Gastrocnemius medialis (tissue), 4 donors: Measurements from ENCODE around the gene AASS.

Experiments
- CTCF ChIP-seq, 5 experiments: fragments of 450-650 bp in 3 of 5; fragments of 200-600 bp in 2 of 5; sonication (generic) in 2 of 5; IDR thresholded peaks in 4 of 5; conservative IDR thresholded peaks in 1 of 5; 1 replicate in 4 of 5; 2 replicates in 1 of 5; pipeline ENCODE4 v1.5.1; 2016 to 2019; ENCODE audit warnings: antibody characterized with exemption in 5 of 5, mild to moderate bottlenecking in 3 of 5, moderate library complexity in 3 of 5
- POLR2A ChIP-seq, 2 donors: fragments of 450-650 bp; IDR thresholded peaks; one replicate each; pipeline ENCODE4 v1.6.1; 2017; ENCODE audit warnings: antibody characterized with exemption in 2 of 2, mild to moderate bottlenecking in 2 of 2, moderate library complexity in 2 of 2

DNA sequence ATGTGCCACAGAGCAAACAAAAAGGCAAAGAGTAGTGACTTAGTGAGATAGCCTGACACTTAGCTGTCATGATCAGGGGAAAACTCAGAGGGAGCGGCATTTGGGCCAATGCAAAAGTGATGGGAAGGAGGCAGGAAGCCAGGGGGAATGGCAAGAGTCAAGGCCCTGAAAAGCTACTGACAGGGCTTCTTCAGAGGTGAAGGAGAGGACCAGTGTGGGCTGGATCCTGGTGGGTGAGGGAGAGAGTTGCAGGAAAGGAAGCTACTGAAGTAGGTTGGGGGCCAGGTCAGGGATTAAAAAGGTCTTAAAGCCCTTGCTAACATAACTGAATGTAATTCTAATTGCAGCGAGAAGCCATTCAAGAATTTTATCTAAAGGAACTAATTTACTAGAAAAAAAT lies 117.0 kb downstream of the AASS start:
- TF ChIP-seq CTCF (IDR thresholded peaks at IDR 0.05 in 4 of 5, conservative IDR thresholded peaks at IDR 0.05 in 1 of 5) (no peak), POLR2A (IDR thresholded peaks at IDR 0.05) (no peak)
